ENCODE measurements around the gene MACROD2. TPM values are rescaled to one million over a fixed set of nuclear protein-coding genes. Genes with fewer than 3 reads are reported as not detected.

MACROD2 gene
- total RNA-seq, 5 donors from 2014 or later (not counting 1 experiment from before 2014, with no cell fraction given), result 0.23 to 1.3 (median 0.51) TPM; not detected in 2

GRCh38 chr20:15075586-15075985 is 1080.3 kb downstream of the MACROD2 start:
- no peak overlapping the region for H3K27ac ChIP-seq (ENCODE audit: low read length)
- ATAC-seq (replicated peaks in 1 of 4) (no peak), DNase-seq (no peak)
- Mint-ChIP-seq H3K9me3 (peaks cover 0 to 11% (median 0%) of the 10 kb centered on the region in 3 donors), H3K36me3 (no peaks in the 10 kb centered on the region), H3K4me1 (no peaks in the 10 kb centered on the region), H3K27me3 (no peaks in the 10 kb centered on the region), H3K4me3 (no peak overlapping the region), H3K27ac (no peak overlapping the region)
- ChIA-PET POLR2A (no interaction called here), CTCF (no interaction called here)
- WGBS (ENCODE audit: insufficient coverage), result 67% methylated on average over 2 of the region's 3 CpGs
- no peak overlapping the region for H3K4me3 ChIP-seq (ENCODE audit: control insufficient read depth in 1 of 2, extremely low read depth in 1 of 2, low read length in 1 of 2)
- no peaks in the 10 kb centered on the region for H3K9me3 ChIP-seq
- no peaks in the 10 kb centered on the region for H3K27me3 ChIP-seq (replicated peaks in 1 of 2; ENCODE audit: control insufficient read depth in 2 of 2, extremely low read depth in 1 of 2, insufficient read depth in 2 of 2, low read length in 1 of 2)
- H3K4me1 ChIP-seq (ENCODE audit: control insufficient read depth in 1 of 2, extremely low read depth in 1 of 2, insufficient read depth in 2 of 2, low read length in 2 of 2), result no peaks in the 10 kb centered on the region
- H3K36me3 ChIP-seq (ENCODE audit: control insufficient read depth in 2 of 2, extremely low read depth in 1 of 2, insufficient read depth in 1 of 2, low read length in 1 of 2), result no peaks in the 10 kb centered on the region

GRCh38 chr20:15076785-15077184 is 1081.5 kb downstream of the MACROD2 start:
- Histone ChIP-seq H3K4me1 (ENCODE audit: control insufficient read depth in 1 of 2, extremely low read depth in 1 of 2, insufficient read depth in 2 of 2, low read length in 2 of 2) (no peaks in the 10 kb centered on the region), H3K9me3 (no peaks in the 10 kb centered on the region), H3K36me3 (ENCODE audit: control insufficient read depth in 2 of 2, extremely low read depth in 1 of 2, insufficient read depth in 1 of 2, low read length in 1 of 2) (no peaks in the 10 kb centered on the region), H3K27ac (ENCODE audit: low read length) (no peak overlapping the region), H3K27me3 (replicated peaks in 1 of 2; ENCODE audit: control insufficient read depth in 2 of 2, extremely low read depth in 1 of 2, insufficient read depth in 2 of 2, low read length in 1 of 2) (no peaks in the 10 kb centered on the region), H3K4me3 (ENCODE audit: control insufficient read depth in 1 of 2, extremely low read depth in 1 of 2, low read length in 1 of 2) (no peak overlapping the region)
- H3K27ac Mint-ChIP-seq, result no peak overlapping the region
- ChIA-PET CTCF (interaction anchor here in 1 of 2 donors (0.5 to 0.8 kb wide), 2 partner anchors 13 to 18 kb away, joined by 3 read pairs; no protein-coding TSS in a partner anchor), POLR2A (no interaction called here)
- no peaks in the 10 kb centered on the region for H3K4me1 Mint-ChIP-seq
- no peaks in the 10 kb centered on the region for H3K27me3 Mint-ChIP-seq
- H3K4me3 Mint-ChIP-seq, result no peak overlapping the region
- peaks cover 0 to 6% (median 0%) of the 10 kb centered on the region in 3 donors for H3K9me3 Mint-ChIP-seq
- DNase-seq (no peak), ATAC-seq (replicated peaks in 1 of 4) (no peak)
- no CpG with 5 or more reads among the region's 1 CpG for WGBS (ENCODE audit: insufficient coverage)
- H3K36me3 Mint-ChIP-seq, result no peaks in the 10 kb centered on the region

GRCh38 chr20:15077733-15078250 is 1082.5 kb downstream of the MACROD2 start:
- H3K4me1 ChIP-seq (ENCODE audit: control insufficient read depth in 1 of 2, extremely low read depth in 1 of 2, insufficient read depth in 2 of 2, low read length in 2 of 2), result no peaks in the 10 kb centered on the region
- no peak for DNase-seq
- WGBS (ENCODE audit: insufficient coverage), result no CpG with 5 or more reads among the region's 6 CpGs
- H3K4me3 ChIP-seq (ENCODE audit: control insufficient read depth in 1 of 2, extremely low read depth in 1 of 2, low read length in 1 of 2), result no peak overlapping the region
- no peaks in the 10 kb centered on the region for H3K36me3 ChIP-seq (ENCODE audit: control insufficient read depth in 2 of 2, extremely low read depth in 1 of 2, insufficient read depth in 1 of 2, low read length in 1 of 2)
- CTCF ChIA-PET, result no interaction called here
- POLR2A ChIA-PET, result no interaction called here
- ATAC-seq (replicated peaks in 1 of 4), result no peak
- no peak overlapping the region for H3K27ac ChIP-seq (ENCODE audit: low read length)
- Mint-ChIP-seq H3K36me3 (no peaks in the 10 kb centered on the region), H3K27me3 (no peaks in the 10 kb centered on the region), H3K27ac (no peak overlapping the region), H3K9me3 (peaks cover 0 to 6% (median 0%) of the 10 kb centered on the region in 3 donors), H3K4me1 (no peaks in the 10 kb centered on the region), H3K4me3 (no peak overlapping the region)
- no peaks in the 10 kb centered on the region for H3K9me3 ChIP-seq
- H3K27me3 ChIP-seq (replicated peaks in 1 of 2; ENCODE audit: control insufficient read depth in 2 of 2, extremely low read depth in 1 of 2, insufficient read depth in 2 of 2, low read length in 1 of 2), result no peaks in the 10 kb centered on the region

- Histone ChIP-seq H3K9me3 (no peaks in the 10 kb centered on the region), H3K4me1 (ENCODE audit: control insufficient read depth in 1 of 2, extremely low read depth in 1 of 2, insufficient read depth in 2 of 2, low read length in 2 of 2) (no peaks in the 10 kb centered on the region), H3K4me3 (ENCODE audit: control insufficient read depth in 1 of 2, extremely low read depth in 1 of 2, low read length in 1 of 2) (no peak overlapping the region), H3K27me3 (replicated peaks in 1 of 2; ENCODE audit: control insufficient read depth in 2 of 2, extremely low read depth in 1 of 2, insufficient read depth in 2 of 2, low read length in 1 of 2) (no peaks in the 10 kb centered on the region), H3K36me3 (ENCODE audit: control insufficient read depth in 2 of 2, extremely low read depth in 1 of 2, insufficient read depth in 1 of 2, low read length in 1 of 2) (no peaks in the 10 kb centered on the region), H3K27ac (ENCODE audit: low read length) (no peak overlapping the region)
- Mint-ChIP-seq H3K4me3 (no peak overlapping the region), H3K4me1 (no peaks in the 10 kb centered on the region), H3K27me3 (no peaks in the 10 kb centered on the region), H3K9me3 (peaks cover 0 to 6% (median 0%) of the 10 kb centered on the region in 3 donors), H3K27ac (no peak overlapping the region), H3K36me3 (no peaks in the 10 kb centered on the region)
- ATAC-seq (replicated peaks in 1 of 4), result no peak
- no peak for DNase-seq
- ChIA-PET CTCF (no interaction called here), POLR2A (no interaction called here)
- WGBS (ENCODE audit: insufficient coverage), result 100% methylated on average over 1 of the region's 1 CpG
Observed at GRCh38 chr20:15079594-15080340, 1084.5 kb downstream of the MACROD2 start.

- H3K27ac Mint-ChIP-seq, result no peak overlapping the region
- no peaks in the 10 kb centered on the region for H3K4me1 Mint-ChIP-seq
- ChIA-PET CTCF (interaction anchor here in 1 of 2 donors (0.5 kb wide), 1 partner anchor 10 kb away, joined by 5 read pairs; no protein-coding TSS in a partner anchor), POLR2A (no interaction called here)
- no peaks in the 10 kb centered on the region for H3K36me3 Mint-ChIP-seq
- peaks cover 0 to 10% (median 4%) of the 10 kb centered on the region in 3 donors for H3K9me3 Mint-ChIP-seq
- H3K4me3 Mint-ChIP-seq, result no peak overlapping the region
- Histone ChIP-seq H3K4me3 (ENCODE audit: control insufficient read depth in 1 of 2, extremely low read depth in 1 of 2, low read length in 1 of 2) (no peak overlapping the region), H3K27ac (ENCODE audit: low read length) (no peak overlapping the region), H3K36me3 (ENCODE audit: control insufficient read depth in 2 of 2, extremely low read depth in 1 of 2, insufficient read depth in 1 of 2, low read length in 1 of 2) (no peaks in the 10 kb centered on the region), H3K9me3 (no peaks in the 10 kb centered on the region), H3K27me3 (replicated peaks in 1 of 2; ENCODE audit: control insufficient read depth in 2 of 2, extremely low read depth in 1 of 2, insufficient read depth in 2 of 2, low read length in 1 of 2) (no peaks in the 10 kb centered on the region), H3K4me1 (ENCODE audit: control insufficient read depth in 1 of 2, extremely low read depth in 1 of 2, insufficient read depth in 2 of 2, low read length in 2 of 2) (no peaks in the 10 kb centered on the region)
- ATAC-seq (replicated peaks in 1 of 4), result no peak
- no CpG with 5 or more reads among the region's 1 CpG for WGBS (ENCODE audit: insufficient coverage)
- DNase-seq, result no peak
- H3K27me3 Mint-ChIP-seq, result no peaks in the 10 kb centered on the region
Observed at GRCh38 chr20:15081261-15081660, 1085.9 kb downstream of the MACROD2 start.

GRCh38 chr20:15091421-15092037 is 1096.2 kb downstream of the MACROD2 start:
- H3K36me3 ChIP-seq (ENCODE audit: control insufficient read depth in 2 of 2, extremely low read depth in 1 of 2, insufficient read depth in 1 of 2, low read length in 1 of 2), result no peaks in the 10 kb centered on the region
- no peak overlapping the region for H3K4me3 ChIP-seq (ENCODE audit: control insufficient read depth in 1 of 2, extremely low read depth in 1 of 2, low read length in 1 of 2)
- no peak overlapping the region for H3K27ac ChIP-seq (ENCODE audit: low read length)
- Mint-ChIP-seq H3K4me1 (no peaks in the 10 kb centered on the region), H3K27ac (no peak overlapping the region), H3K27me3 (no peaks in the 10 kb centered on the region), H3K4me3 (no peak overlapping the region), H3K36me3 (no peaks in the 10 kb centered on the region), H3K9me3 (peaks cover 0 to 4% (median 3%) of the 10 kb centered on the region in 3 donors)
- H3K9me3 ChIP-seq, result no peaks in the 10 kb centered on the region
- H3K4me1 ChIP-seq (ENCODE audit: control insufficient read depth in 1 of 2, extremely low read depth in 1 of 2, insufficient read depth in 2 of 2, low read length in 2 of 2), result peaks cover 0 to 2% of the 10 kb centered on the region in 2 experiments
- no peak for ATAC-seq (replicated peaks in 1 of 4)
- POLR2A ChIA-PET, result no interaction called here
- H3K27me3 ChIP-seq (replicated peaks in 1 of 2; ENCODE audit: control insufficient read depth in 2 of 2, extremely low read depth in 1 of 2, insufficient read depth in 2 of 2, low read length in 1 of 2), result no peaks in the 10 kb centered on the region
- 40% methylated on average over 1 of the region's 4 CpGs for WGBS (ENCODE audit: insufficient coverage)
- CTCF ChIA-PET, result no interaction called here
- DNase-seq, result no peak

Measured in T-cell (primary cell).